GM04503 (cell line): ENCODE results near the gene CNTN5.

Experiments
- DNase-seq: peaks from one replicate; pipeline ENCODE4 v3.0.0-alpha.2; 2012; ENCODE audit warnings: low read depth

CNTN5 gene

DNA sequence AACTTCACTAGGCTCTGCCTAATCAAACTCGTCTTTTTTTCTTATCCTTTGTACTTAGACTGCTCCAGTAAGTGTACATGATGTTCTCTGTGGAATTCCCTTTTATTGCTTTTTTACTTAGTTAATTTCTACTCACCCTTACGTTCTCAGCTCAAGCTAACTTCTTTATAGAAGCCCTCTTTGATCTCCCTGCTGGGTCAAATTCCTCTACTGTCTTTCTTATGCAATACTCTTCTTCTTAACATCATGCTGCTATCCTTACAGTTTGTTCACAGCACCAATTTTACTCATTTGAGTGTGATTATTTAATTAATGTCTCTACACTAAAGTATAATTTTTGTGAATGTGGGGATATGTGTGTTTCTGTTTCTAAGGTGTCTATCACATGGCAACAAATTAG lies 498.3 kb downstream of the CNTN5 start:
- no peak for DNase-seq

- no peak for DNase-seq
These were observed 501.9 kb downstream of the CNTN5 start for GRCh38 chr11:99522467-99523173.

DNA sequence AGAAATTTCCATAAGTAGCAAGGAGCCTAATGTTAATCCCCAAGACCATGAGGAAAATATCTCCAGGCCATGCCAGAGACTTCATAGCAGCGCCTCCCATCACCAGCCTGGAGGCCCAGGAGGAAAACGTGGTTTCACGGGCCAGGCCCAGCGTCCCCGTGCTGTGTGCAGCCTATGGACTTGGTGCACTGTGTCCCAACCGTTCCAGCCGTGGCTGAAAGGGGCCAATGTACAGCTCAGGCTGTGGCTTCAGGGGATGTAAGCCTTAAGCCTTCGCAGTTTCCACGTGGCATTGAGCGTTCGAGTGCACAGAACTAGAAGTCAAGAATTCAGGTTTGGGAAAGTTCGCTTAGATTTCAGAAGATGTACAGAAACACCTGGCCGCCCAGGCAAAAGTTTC lies 510.7 kb downstream of the CNTN5 start:
- DNase-seq = no peak

- no peak for DNase-seq
These were observed 514.1 kb downstream of the CNTN5 start for GRCh38 chr11:99534812-99535211.

DNA sequence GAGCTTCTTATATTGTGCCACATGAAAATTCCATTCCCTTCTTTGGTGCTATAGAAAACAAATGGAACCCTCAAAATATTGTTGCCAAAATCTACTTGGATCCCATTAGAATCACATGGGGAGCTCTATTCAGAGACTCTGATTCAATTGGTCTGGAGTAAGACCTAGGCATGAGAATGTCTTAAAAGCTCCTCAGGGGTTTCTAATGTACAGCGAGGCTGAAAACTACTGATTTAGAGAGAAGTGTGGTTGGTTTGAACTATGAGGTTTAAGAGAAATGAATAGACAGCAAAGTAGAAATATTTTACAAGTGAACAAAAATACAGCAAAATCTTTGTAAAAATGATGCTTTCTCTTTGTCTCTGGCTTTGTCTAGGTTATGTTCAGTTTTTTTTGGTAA lies 514.7 kb downstream of the CNTN5 start:
- DNase-seq = no peak

GRCh38 chr11:99535819-99536218 lies 515.1 kb downstream of the CNTN5 start:
- DNase-seq = no peak

DNA sequence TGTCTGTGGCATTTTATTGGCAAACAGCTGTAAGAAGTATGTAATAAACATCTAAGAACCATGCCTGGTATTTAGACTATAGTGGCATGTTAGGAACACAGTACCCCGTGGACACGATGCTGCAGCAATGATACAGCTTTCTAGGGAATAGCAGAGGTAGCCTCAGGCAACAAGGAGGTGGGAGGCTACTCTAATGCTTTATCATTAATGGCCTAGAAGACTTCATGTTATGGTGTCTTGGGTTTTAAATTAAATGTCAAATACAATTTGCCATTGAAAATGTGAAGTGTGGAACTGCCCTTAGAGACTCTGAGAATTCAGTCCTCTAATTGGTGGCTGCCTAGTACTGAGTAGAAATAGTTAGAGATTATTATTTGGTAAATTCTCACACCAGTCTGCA lies 516.9 kb downstream of the CNTN5 start:
- DNase-seq = no peak

DNA sequence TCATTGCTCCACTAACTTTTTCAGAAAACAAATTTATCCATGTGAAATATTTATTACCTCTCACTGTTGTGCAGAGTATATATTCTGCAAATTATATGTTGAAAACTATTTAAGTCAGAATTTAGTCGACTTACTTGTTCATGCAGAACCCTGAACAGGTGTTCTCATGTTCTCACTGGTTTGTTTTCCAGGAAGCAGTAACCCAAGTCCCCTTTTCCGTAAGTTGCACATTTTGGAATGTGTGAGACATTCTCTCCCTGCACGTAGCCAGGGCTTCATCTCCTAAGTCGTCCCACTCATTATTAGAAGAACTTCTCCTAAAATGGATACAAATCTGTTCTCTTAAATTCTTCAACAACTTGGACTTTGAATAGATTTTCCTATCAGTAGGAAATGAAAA lies 524.9 kb downstream of the CNTN5 start:
- no peak for DNase-seq

- no peak for DNase-seq
These were observed 527.5 kb downstream of the CNTN5 start for GRCh38 chr11:99548264-99548663.

DNA sequence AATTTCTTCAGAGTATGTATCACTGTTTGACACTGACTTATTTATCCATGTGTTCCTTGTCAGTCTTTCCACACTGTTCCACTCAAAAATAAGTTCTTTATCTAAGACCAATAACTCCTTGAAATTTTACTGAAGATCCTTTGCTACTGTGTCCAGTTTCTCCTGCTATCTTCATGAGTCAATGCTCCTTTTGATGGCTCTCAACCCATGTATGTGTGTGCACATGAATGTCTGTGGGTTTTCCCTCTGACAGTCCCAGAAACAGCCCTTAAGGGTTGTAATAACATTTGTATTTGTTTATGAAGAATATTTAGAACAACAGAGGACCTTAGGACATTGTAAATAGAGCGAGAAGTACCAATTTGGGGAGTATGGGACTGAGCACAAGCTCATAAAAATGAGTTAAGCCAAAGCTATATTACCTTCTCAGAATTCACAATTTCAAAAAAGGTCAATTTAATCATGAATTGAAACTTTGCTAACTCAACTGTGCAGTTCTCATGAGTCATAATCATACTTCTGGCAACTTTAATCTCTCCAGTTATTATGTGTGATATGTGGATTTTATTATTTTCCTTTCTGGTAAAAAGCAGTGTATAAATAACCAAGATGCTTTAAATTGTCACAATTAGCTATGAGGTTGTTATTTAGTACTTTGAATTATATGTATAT lies 533.6 kb downstream of the CNTN5 start:
- DNase-seq = no peak

GRCh38 chr11:99555486-99555885 lies 534.7 kb downstream of the CNTN5 start:
- no peak for DNase-seq

- DNase-seq = no peak
These were observed 544.6 kb downstream of the CNTN5 start for GRCh38 chr11:99565333-99565732.

DNA sequence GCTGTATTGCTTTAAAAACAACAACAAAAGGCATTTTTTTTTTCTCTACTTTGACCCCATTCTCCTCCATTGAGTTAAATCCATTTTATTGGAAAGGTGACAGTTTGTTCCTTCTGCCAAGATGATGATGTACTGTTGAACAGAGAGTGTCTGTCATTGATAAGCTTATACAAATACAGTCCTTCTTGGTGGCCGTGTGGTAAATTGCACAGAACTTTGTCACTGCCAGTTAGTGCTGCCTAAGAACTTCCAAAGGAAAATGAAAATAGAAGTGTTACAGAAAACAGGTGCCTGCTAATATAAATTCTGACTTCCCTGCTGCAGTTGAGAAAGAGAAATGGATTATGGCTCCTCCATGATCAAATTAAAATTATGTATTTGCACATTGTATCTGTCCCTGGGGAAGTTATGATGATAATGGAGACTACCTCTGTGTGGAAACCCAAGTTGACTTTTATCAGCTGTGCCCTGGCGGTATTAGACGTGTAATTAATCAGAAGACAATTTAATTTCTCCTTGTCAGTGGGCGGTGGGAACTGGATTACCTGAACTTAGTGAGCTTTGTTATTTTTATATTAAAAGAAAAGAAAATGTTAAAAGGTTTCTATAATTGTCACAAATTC lies 546.7 kb downstream of the CNTN5 start:
- DNase-seq = no peak

- no peak for DNase-seq
These were observed 548.1 kb downstream of the CNTN5 start for GRCh38 chr11:99568808-99569207.

- DNase-seq = no peak
These were observed 550.3 kb downstream of the CNTN5 start for GRCh38 chr11:99571094-99571493.

DNA sequence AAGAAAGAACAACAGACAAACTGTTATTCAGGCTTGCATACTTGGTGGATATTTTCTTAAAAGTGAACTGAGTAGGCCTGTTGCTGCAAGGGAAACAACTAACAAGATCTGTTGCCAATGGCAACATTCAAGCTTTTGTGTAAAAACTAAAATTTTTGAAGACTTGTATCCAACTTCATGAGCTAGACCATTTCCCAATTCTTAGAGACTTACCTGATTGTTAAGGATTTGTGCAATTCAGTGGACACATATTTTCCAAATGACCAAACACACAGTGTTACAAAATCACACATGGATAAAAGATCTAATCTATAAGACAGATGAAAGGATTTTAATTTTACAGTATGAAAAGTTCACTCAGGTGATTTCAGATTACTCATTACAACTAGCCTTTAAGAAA lies 564.1 kb downstream of the CNTN5 start:
- DNase-seq = no peak

GRCh38 chr11:99585606-99586005 lies 564.9 kb downstream of the CNTN5 start:
- no peak for DNase-seq

- DNase-seq = no peak
These were observed 569.0 kb downstream of the CNTN5 start for GRCh38 chr11:99589771-99590170.

- no peak for DNase-seq
These were observed 571.5 kb downstream of the CNTN5 start for GRCh38 chr11:99592266-99592665.

GRCh38 chr11:99593197-99593596 lies 572.4 kb downstream of the CNTN5 start:
- DNase-seq = no peak

GRCh38 chr11:99601179-99601578 lies 580.4 kb downstream of the CNTN5 start:
- DNase-seq = no peak

- DNase-seq = no peak
These were observed 593.6 kb downstream of the CNTN5 start for GRCh38 chr11:99614352-99614751.

DNA sequence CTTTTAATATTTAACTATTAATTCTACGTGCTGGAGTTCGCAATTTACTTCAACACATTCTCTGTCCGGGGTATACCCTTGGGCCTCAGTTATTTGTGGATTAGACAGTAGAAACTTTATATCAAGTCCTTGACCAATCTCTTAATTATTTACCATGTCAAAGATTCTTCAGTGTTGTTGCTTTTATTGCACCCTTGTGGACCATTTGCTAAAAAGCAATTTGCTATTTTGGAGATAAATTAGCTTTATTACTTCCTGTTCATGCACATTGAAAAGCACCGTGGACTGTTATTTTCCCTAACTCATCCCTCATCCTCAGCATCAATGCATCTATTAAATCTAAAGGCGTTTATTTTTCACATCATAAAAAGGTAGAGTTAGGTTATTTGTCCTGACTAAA lies 609.9 kb downstream of the CNTN5 start:
- DNase-seq = no peak

GRCh38 chr11:99631618-99632017 lies 610.9 kb downstream of the CNTN5 start:
- DNase-seq = no peak
